CD4-positive, alpha-beta memory T cell (primary cell): ENCODE data around the gene CDK15. TPM values are rescaled to one million over a fixed set of nuclear protein-coding genes. Genes with fewer than 3 reads are reported as not detected.

Source experiments
- CTCF ChIA-PET: fragments of 350-600 bp; sonication (Branson Sonifier 250); formaldehyde crosslinking; loops from one replicate; lab custom pipeline; 2021; ENCODE audit warnings: inconsistent platforms; ENCODE audit not compliant: partially characterized antibody; lab: Charles Lee
- POLR2A ChIA-PET: fragments of 350-600 bp; sonication (Branson Sonifier 250); formaldehyde crosslinking; loops from one replicate; lab custom pipeline; 2021; ENCODE audit not compliant: partially characterized antibody; lab: Charles Lee
- DNase-seq, 5 donors: peaks; one replicate each; pipeline versions ENCODE4 v3.0.0 to v3.0.0-alpha.2; 2020 to 2022; ENCODE audit warnings: mixed read lengths in 1 of 5
- H3K27ac ChIP-seq: one replicate; pipeline ENCODE4 v1.7.0; 2013; ENCODE audit warnings: low read depth, low read length
- H3K27me3 ChIP-seq: 2 replicates; pipeline ENCODE4 v1.7.0; 2013; ENCODE audit warnings: mild to moderate bottlenecking, low read length, moderate library complexity; ENCODE audit not compliant: insufficient read depth
- H3K36me3 ChIP-seq: 2 replicates; pipeline ENCODE4 v1.7.0; 2013; ENCODE audit warnings: mild to moderate bottlenecking, low read length, moderate library complexity; ENCODE audit not compliant: insufficient read depth
- H3K4me1 ChIP-seq: 2 replicates; pipeline ENCODE4 v1.7.0; 2013; ENCODE audit warnings: mild to moderate bottlenecking, low read length, moderate library complexity; ENCODE audit not compliant: insufficient read depth
- H3K4me3 ChIP-seq, 2 donors: one replicate each; pipeline ENCODE4 v1.7.0; 2013; ENCODE audit warnings: low read length in 2 of 2, mild to moderate bottlenecking in 1 of 2
- H3K9me3 ChIP-seq, 2 donors: one replicate each; pipeline ENCODE4 v1.7.0; 2013; ENCODE audit warnings: low read length in 2 of 2, control low read depth in 1 of 2; ENCODE audit not compliant: control insufficient read depth in 1 of 2
- H3K27ac Mint-ChIP-seq, 7 donors: one replicate each; pipeline ENCODE4 v1.8.0; 2020 to 2021; ENCODE audit warnings: mixed read lengths in 7 of 7, mild to moderate bottlenecking in 6 of 7, inconsistent platforms in 3 of 7, moderate library complexity in 3 of 7
- H3K27me3 Mint-ChIP-seq, 2 donors: one replicate each; pipeline ENCODE4 v1.8.0; 2020 to 2021; ENCODE audit warnings: mixed read lengths in 2 of 2
- H3K36me3 Mint-ChIP-seq, 2 donors: one replicate each; pipeline ENCODE4 v1.8.0; 2020 to 2021; ENCODE audit warnings: mixed read lengths in 2 of 2, inconsistent platforms in 1 of 2, mild to moderate bottlenecking in 1 of 2
- H3K4me1 Mint-ChIP-seq, 4 donors: one replicate each; pipeline ENCODE4 v1.8.0; 2020 to 2021; ENCODE audit warnings: mixed read lengths in 4 of 4, mild to moderate bottlenecking in 1 of 4
- H3K4me3 Mint-ChIP-seq, 8 donors: one replicate each; pipeline ENCODE4 v1.8.0; 2020 to 2021; ENCODE audit warnings: mixed read lengths in 8 of 8, mild to moderate bottlenecking in 7 of 8, moderate library complexity in 6 of 8, inconsistent platforms in 3 of 8
- H3K9me3 Mint-ChIP-seq, 8 donors: one replicate each; pipeline ENCODE4 v1.8.0; 2020 to 2021; ENCODE audit warnings: mixed read lengths in 8 of 8, mild to moderate bottlenecking in 5 of 8, inconsistent platforms in 3 of 8, moderate library complexity in 1 of 8
- intact Hi-C: fragments of 100-400 bp; cut with micrococcal nuclease; formaldehyde crosslinking; loops from one replicate; pipeline ENCODE4 v1.15.1; 2023
- polyA plus RNA-seq, 2 donors: library from polyadenylated mRNA; unstranded; fragments of 300-500 nt; fragmentation: Illumina TruSeq; gene quantifications; one replicate each; pipeline ENCODE4 v1.2.3, GENCODE V29; 2021
- total RNA-seq, 2 experiments: library from RNA; stranded (reverse); gene quantifications; one replicate each; pipeline ENCODE4 v1.2.3, GENCODE V29; 2021

The CDK15 gene
- total and polyA plus RNA-seq, 4 experiments from 2014 or later, result not detected

DNA sequence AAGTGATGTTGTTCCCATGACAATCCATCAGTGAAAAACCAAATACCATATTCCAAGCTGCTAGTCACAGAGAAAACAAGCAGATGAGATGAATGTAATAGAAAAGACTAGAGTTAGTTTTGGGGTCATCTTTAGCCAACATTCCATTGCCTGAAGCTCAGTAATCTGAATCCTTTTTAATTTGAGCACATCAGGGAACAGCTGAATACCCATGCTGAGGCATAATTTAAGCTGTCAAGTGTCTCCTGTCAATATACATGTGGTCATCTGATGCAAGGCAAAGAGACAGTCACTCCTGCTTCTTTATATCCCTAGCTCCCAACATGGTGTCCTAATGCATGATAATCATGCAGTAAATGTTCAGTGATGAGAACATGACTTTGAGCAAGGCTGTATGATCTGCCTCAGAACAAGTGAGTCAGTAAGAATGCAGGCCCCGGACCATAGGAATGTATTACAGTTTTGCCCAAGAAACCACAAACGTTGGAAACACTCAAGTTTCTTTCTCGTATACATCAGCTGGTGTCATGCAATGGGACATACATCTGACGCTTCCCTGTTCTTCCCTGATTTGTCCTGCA, 48.0 kb downstream of the CDK15 start:
- Mint-ChIP-seq H3K9me3 (no peaks in the 10 kb centered on the region), H3K4me1 (peaks cover 9 to 11% (median 10%) of the 10 kb centered on the region in 4 donors), H3K4me3 (no peak overlapping the region), H3K27ac (no peak overlapping the region), H3K27me3 (peaks cover 13 to 26% of the 10 kb centered on the region in 2 donors), H3K36me3 (no peaks in the 10 kb centered on the region)
- H3K4me3 ChIP-seq, result no peak overlapping the region
- ChIA-PET CTCF (interaction anchor here (0.9 to 3.0 kb wide), 4 partner anchors 8 to 337 kb away, joined by 3 to 17 read pairs (median 3); no protein-coding TSS in a partner anchor), POLR2A (interaction anchor here (0.6 kb wide), 1 partner anchor 908 kb away, joined by 4 read pairs; no protein-coding TSS in a partner anchor)
- H3K4me1 ChIP-seq, result peaks cover 12% of the 10 kb centered on the region
- H3K27ac ChIP-seq, result no peak overlapping the region
- no peaks in the 10 kb centered on the region for H3K36me3 ChIP-seq
- H3K27me3 ChIP-seq, result no peaks in the 10 kb centered on the region
- no peaks in the 10 kb centered on the region for H3K9me3 ChIP-seq
- no peak for DNase-seq
- intact Hi-C loops, result no loop called here

DNA sequence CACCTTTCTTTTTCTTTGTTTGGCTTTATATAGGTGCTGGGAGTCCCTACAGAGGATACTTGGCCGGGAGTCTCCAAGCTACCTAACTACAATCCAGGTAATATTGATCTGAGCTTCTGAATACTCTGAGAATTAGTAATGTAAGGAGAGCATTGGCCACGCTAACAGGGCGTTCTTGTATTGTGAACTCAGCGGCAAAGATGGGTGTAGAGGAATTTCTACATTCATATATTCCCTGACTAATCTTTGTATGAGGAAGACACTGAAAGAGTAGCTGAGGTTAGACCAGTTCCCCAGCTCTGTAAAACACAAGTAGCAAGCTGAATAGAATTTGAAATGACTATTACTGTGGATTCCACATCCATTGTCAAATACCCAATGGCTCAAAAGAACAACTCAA, 48.5 kb downstream of the CDK15 start:
- peaks cover 9 to 13% (median 11%) of the 10 kb centered on the region in 4 donors for H3K4me1 Mint-ChIP-seq
- H3K9me3 Mint-ChIP-seq, result no peaks in the 10 kb centered on the region
- no peak overlapping the region for H3K4me3 Mint-ChIP-seq
- no peaks in the 10 kb centered on the region for H3K27me3 ChIP-seq
- H3K27ac Mint-ChIP-seq, result no peak overlapping the region
- no peak overlapping the region for H3K4me3 ChIP-seq
- intact Hi-C loops, result no loop called here
- no peaks in the 10 kb centered on the region for H3K9me3 ChIP-seq
- no peak overlapping the region for H3K27ac ChIP-seq
- no peaks in the 10 kb centered on the region for H3K36me3 ChIP-seq
- POLR2A ChIA-PET, result no interaction called here
- CTCF ChIA-PET, result interaction anchor here (0.7 to 3.0 kb wide), 4 partner anchors 78 to 337 kb away, joined by 3 to 17 read pairs (median 3); no protein-coding TSS in a partner anchor
- H3K4me1 ChIP-seq, result peaks cover 12% of the 10 kb centered on the region
- peaks cover 12 to 25% of the 10 kb centered on the region in 2 donors for H3K27me3 Mint-ChIP-seq
- H3K36me3 Mint-ChIP-seq, result no peaks in the 10 kb centered on the region
- no peak for DNase-seq

DNA sequence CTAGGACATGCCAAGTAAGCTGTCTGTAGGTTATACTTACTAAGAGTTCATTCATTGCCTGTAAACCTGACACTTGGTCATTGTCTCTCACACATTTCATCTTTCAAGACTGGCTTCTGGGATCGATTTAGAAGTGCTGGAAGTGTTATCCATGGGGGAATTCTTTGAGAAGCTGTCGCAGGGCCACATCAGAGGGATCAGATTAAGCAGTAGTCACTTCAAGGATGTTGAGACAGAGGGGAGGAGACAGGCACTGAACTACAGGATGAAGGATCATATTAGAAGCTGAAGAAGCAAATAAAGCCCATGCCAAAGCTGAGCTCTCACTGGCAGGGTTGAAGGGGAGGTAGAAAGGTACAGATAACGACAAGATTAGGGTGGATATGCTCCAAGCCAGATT, 49.0 kb downstream of the CDK15 start:
- CTCF ChIA-PET, result interaction anchor here (0.7 to 3.0 kb wide), 4 partner anchors 77 to 336 kb away, joined by 3 to 17 read pairs (median 3); no protein-coding TSS in a partner anchor
- POLR2A ChIA-PET, result no interaction called here
- intact Hi-C loops, result no loop called here

DNA sequence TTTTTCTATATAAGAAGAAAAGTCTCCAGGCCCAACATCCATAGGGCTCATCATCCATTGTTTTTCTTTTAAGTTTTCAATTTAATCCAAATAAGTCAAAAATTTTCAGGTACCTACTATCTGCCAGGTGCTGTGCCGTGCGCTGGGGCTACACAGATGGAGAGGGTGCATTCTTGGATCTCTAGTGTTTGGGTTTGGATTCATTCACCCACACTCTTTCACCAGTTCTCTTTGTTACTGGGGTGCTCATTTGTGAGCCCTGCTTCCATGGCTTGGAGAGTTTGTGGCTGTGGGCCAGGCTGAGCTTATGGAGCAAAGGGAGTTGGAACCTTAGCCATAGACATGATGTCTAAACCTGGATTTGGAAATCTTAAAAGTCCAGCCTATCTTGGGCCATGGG, 51.0 kb downstream of the CDK15 start:
- Histone ChIP-seq H3K4me1 (peaks cover 12% of the 10 kb centered on the region), H3K4me3 (no peak overlapping the region), H3K36me3 (no peaks in the 10 kb centered on the region), H3K27ac (no peak overlapping the region), H3K27me3 (no peaks in the 10 kb centered on the region), H3K9me3 (no peaks in the 10 kb centered on the region)
- DNase-seq, result no peak
- intact Hi-C loops, result no loop called here
- CTCF ChIA-PET, result interaction anchor here (6.3 kb wide), 1 partner anchor 321 kb away, joined by 164 read pairs; no protein-coding TSS in a partner anchor
- Mint-ChIP-seq H3K36me3 (no peaks in the 10 kb centered on the region), H3K4me3 (no peak overlapping the region), H3K27me3 (peaks cover 14 to 27% of the 10 kb centered on the region in 2 donors), H3K4me1 (peaks cover 13 to 19% (median 16%) of the 10 kb centered on the region in 4 donors), H3K9me3 (no peaks in the 10 kb centered on the region), H3K27ac (no peak overlapping the region)
- POLR2A ChIA-PET, result no interaction called here

More for the DNA sequence above, 49.0 kb downstream of the CDK15 start:
- H3K27me3 Mint-ChIP-seq, result peaks cover 12 to 25% of the 10 kb centered on the region in 2 donors
- no peaks in the 10 kb centered on the region for H3K36me3 ChIP-seq
- H3K27me3 ChIP-seq, result no peaks in the 10 kb centered on the region
- H3K27ac ChIP-seq, result no peak overlapping the region
- no peaks in the 10 kb centered on the region for H3K36me3 Mint-ChIP-seq
- H3K27ac Mint-ChIP-seq, result no peak overlapping the region
- H3K4me3 ChIP-seq, result no peak overlapping the region
- H3K9me3 Mint-ChIP-seq, result no peaks in the 10 kb centered on the region
- H3K9me3 ChIP-seq, result no peaks in the 10 kb centered on the region
- peaks cover 12% of the 10 kb centered on the region for H3K4me1 ChIP-seq
- H3K4me1 Mint-ChIP-seq, result peaks cover 9 to 13% (median 11%) of the 10 kb centered on the region in 4 donors
- no peak overlapping the region for H3K4me3 Mint-ChIP-seq
- DNase-seq, result no peak

DNA sequence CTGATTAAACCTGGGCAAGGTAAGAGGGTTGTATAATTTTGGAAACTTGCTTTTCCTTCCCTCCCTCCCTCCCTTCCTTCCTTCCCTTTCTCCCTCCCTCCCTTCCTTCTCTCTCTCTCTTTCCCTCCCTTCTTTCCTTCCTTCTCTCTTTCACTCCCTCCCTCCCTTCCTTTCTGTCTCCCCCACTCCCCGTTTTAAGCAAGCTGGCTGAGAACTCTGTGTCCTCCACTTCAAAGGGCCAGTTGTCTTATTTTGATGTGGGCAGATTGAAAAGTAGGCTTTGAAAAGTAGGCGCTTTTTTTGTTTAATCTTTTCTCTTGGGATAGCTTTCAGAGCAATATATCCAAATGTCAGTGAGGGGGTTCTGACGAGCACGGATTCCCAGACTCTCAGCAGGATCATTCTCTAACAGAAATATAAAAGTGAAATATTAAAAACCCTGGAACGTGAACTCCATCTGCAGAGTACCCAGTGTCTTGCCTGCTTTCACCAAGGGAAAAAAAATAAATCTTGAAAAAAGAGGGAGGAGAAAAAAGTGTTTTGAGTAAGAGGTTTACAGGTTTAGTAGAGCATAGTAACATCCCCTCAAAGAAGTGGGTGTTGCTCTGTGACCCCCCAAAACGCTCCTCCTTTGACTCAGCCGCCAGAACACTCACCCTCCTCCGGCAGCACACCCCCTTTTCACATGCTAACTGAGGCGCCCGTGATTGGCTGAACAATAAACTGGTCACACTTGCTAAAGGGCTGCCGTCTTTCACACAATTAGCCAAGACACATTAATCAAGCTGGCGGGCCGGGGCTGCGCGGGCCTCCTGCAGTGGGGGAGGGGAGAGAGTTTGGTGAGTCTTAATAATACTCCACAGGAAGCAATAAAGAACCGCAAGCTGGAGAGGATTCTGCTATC, 52.2 kb downstream of the CDK15 start:
- Histone ChIP-seq H3K27me3 (no peaks in the 10 kb centered on the region), H3K36me3 (no peaks in the 10 kb centered on the region), H3K9me3 (no peaks in the 10 kb centered on the region), H3K4me1 (peaks cover 12% of the 10 kb centered on the region), H3K27ac (no peak overlapping the region), H3K4me3 (no peak overlapping the region)
- Mint-ChIP-seq H3K9me3 (no peaks in the 10 kb centered on the region), H3K4me3 (peak overlapping the region in 6 of 8 donors; percentile 21 to 76 (median 58)), H3K27me3 (peaks cover 12 to 24% of the 10 kb centered on the region in 2 donors), H3K36me3 (no peaks in the 10 kb centered on the region), H3K4me1 (peaks cover 13 to 19% (median 16%) of the 10 kb centered on the region in 4 donors), H3K27ac (peak overlapping the region in 1 of 7 donors; percentile 42)
- intact Hi-C loops, result no loop called here
- no peak for DNase-seq
- CTCF ChIA-PET, result interaction anchor here (1.6 to 6.3 kb wide), 4 partner anchors 11 to 325 kb away, joined by 5 to 164 read pairs (median 8); no protein-coding TSS in a partner anchor
- POLR2A ChIA-PET, result no interaction called here

DNA sequence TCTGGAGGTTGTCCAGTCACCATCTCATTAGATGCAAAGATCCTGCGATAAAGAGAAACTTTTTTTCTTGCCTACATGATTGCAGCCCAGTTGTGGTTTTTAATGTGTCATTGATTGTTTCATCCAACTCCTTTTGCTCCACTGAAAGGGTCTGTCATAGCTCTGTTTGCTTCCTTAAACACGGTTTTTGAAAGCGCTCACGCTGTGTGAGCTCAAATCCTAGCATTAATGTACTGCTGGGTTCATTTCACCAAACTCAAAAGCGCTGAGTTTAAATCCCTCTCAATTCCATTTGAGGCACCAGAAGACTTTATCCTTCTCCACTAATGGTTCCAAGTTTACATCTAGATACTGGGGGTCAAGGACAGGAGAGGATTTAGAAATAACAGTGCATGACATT, 53.6 kb downstream of the CDK15 start:
- no peaks in the 10 kb centered on the region for H3K9me3 ChIP-seq
- peaks cover 12% of the 10 kb centered on the region for H3K4me1 ChIP-seq
- Mint-ChIP-seq H3K4me1 (peaks cover 13 to 19% (median 16%) of the 10 kb centered on the region in 4 donors), H3K27ac (peak overlapping the region in 1 of 7 donors; percentile 12), H3K4me3 (no peak overlapping the region), H3K27me3 (peaks cover 15 to 30% of the 10 kb centered on the region in 2 donors), H3K36me3 (no peaks in the 10 kb centered on the region), H3K9me3 (no peaks in the 10 kb centered on the region)
- H3K27ac ChIP-seq, result no peak overlapping the region
- H3K36me3 ChIP-seq, result no peaks in the 10 kb centered on the region
- H3K4me3 ChIP-seq, result no peak overlapping the region
- no peak for DNase-seq
- ChIA-PET CTCF (interaction anchor here (1.0 to 6.3 kb wide), 14 partner anchors 8 to 327 kb away, joined by 3 to 164 read pairs (median 4); no protein-coding TSS in a partner anchor), POLR2A (interaction anchor here (1.5 kb wide), 1 partner anchor 318 kb away, joined by 4 read pairs; no protein-coding TSS in a partner anchor)
- H3K27me3 ChIP-seq, result no peaks in the 10 kb centered on the region
- intact Hi-C loops, result loop anchor here (1.0 to 2.0 kb wide), 2 partner anchors 196 to 625 kb away; no protein-coding TSS in a partner anchor
